WERI-Rb-1 (cell line): Measurements from ENCODE around the gene VWC2.

ENCODE experiments used
- DNase-seq: peaks from one replicate; pipeline ENCODE4 v3.0.0-alpha.2; 2020
- H3K27ac ChIP-seq: fragments of 250-450 bp; sonication (Bioruptor Pico); 2 replicates; pipeline ENCODE4 v1.5.1; 2020; ENCODE audit warnings: mild to moderate bottlenecking, moderate library complexity
- H3K27me3 ChIP-seq: fragments of 250-450 bp; sonication (Bioruptor Pico); 2 replicates; pipeline ENCODE4 v1.5.1; 2021; ENCODE audit warnings: mild to moderate bottlenecking, low read depth, moderate library complexity; ENCODE audit not compliant: insufficient read depth, severe bottlenecking
- H3K36me3 ChIP-seq: fragments of 250-450 bp; sonication (Bioruptor Pico); 2 replicates; pipeline ENCODE4 v1.5.1; 2020; ENCODE audit warnings: mild to moderate bottlenecking, moderate library complexity
- H3K4me3 ChIP-seq: 2 replicates; pipeline ENCODE4 v1.5.1; 2011; ENCODE audit warnings: low read depth, mild to moderate bottlenecking, control low read depth, low read length
- H3K9me3 ChIP-seq: fragments of 250-450 bp; sonication (Bioruptor Pico); 2 replicates; pipeline ENCODE4 v1.5.1; 2021; ENCODE audit warnings: mild to moderate bottlenecking, moderate library complexity; ENCODE audit not compliant: severe bottlenecking
- TF ChIP-seq, protein P1 (sequence below): IDR thresholded peaks from 2 replicates; pipeline ENCODE4 v1.5.1; 2011; ENCODE audit warnings: low read depth, mild to moderate bottlenecking, control low read depth, inconsistent platforms, low read length

The VWC2 gene

DNA sequence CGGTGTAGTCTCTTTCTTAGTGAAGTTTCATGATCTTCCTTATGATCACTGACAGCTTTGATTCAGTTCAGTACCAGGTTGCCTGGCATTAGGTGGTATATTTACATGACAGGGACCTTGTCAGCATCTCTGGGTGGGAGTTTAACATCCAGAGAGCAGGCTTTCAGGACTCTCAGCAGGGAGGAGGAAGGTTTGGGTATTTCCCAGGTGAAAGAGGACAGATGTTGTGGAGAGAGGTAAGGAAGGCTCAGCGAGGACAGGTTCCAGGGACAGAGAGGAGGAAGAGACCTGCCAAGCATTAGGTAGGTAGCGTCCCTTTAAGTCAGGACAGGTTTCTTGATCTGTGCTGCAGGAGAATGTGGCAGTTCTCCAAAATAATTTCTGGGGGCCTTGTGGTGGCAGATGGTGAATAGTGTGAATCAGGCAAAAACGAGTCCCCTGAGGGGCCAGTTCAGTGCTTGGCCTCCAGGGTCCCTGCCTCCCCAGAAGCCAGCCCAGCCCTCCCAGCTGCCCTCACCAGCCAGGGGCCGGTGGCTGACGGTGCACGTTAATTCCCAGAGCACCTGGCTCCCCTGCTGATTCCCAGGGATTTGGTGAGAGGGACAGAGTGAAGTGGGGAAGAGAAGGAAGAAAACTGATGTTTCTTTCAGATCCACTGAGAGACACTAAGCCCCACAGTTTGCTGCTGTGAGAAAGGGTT is 82.0 kb downstream of the VWC2 start:
- Histone ChIP-seq H3K4me3 (no peak overlapping the region), H3K9me3 (no peaks in the 10 kb centered on the region), H3K27ac (no peak overlapping the region), H3K27me3 (no peaks in the 10 kb centered on the region), H3K36me3 (no peaks in the 10 kb centered on the region)
- DNase-seq = peak; percentile 54
- TF ChIP-seq, protein P1, sequence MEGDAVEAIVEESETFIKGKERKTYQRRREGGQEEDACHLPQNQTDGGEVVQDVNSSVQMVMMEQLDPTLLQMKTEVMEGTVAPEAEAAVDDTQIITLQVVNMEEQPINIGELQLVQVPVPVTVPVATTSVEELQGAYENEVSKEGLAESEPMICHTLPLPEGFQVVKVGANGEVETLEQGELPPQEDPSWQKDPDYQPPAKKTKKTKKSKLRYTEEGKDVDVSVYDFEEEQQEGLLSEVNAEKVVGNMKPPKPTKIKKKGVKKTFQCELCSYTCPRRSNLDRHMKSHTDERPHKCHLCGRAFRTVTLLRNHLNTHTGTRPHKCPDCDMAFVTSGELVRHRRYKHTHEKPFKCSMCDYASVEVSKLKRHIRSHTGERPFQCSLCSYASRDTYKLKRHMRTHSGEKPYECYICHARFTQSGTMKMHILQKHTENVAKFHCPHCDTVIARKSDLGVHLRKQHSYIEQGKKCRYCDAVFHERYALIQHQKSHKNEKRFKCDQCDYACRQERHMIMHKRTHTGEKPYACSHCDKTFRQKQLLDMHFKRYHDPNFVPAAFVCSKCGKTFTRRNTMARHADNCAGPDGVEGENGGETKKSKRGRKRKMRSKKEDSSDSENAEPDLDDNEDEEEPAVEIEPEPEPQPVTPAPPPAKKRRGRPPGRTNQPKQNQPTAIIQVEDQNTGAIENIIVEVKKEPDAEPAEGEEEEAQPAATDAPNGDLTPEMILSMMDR = no peak

DNA sequence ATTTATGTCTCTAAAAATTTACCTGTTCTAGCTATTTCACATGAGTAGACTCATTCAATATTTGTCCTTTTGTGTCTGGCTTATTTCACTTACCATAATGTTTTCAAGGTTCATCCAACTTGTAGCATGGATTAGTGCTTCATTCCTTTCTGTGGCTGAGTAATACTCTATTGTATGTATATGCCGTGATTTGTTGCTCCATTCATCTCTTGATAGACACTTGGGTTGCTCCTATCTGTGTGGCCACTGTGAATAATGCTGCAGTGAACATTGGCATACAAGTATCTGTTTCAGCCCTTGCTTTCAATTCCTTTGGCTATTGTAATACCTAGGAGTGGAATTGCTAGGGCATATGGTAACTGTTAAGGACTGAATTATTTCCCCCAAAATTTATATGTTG is 86.9 kb downstream of the VWC2 start:
- H3K36me3 ChIP-seq = no peaks in the 10 kb centered on the region
- TF ChIP-seq, protein P1 = no peak
- DNase-seq = no peak
- no peaks in the 10 kb centered on the region for H3K27me3 ChIP-seq
- H3K9me3 ChIP-seq = no peaks in the 10 kb centered on the region
- no peak overlapping the region for H3K4me3 ChIP-seq
- no peak overlapping the region for H3K27ac ChIP-seq

DNA sequence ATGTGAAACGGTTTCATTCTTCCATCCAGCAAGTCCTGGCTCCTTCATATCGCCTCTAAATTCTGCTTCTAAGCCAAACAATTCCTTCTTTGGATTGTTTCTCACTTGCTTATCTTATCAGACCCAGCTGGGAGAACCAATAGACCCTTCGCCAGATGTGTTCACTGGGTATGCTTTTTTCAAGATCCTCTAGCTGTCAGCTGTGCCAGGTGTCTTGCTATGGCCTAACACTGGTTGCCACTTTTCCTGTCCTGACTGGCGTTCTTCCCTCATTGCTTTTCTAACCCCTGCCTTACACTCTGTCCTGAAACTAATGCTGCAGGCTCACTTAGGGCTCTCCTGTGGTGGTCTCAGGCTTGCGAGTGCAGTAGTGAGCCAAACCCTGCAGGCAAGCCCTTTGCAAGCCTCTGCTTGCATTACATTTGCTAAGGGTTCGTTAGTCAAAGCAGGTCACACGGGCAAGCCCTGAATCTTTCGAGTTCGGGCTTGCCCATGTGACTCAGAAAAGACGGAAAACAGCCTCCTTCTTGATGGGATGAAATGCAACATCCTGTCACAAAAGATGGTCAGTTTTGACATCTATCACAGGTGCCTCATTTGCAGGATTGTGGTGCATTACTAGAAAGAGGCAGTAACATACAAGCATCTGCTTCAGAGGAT is 92.8 kb downstream of the VWC2 start:
- Histone ChIP-seq H3K27ac (no peak overlapping the region), H3K36me3 (no peaks in the 10 kb centered on the region), H3K27me3 (no peaks in the 10 kb centered on the region), H3K9me3 (no peaks in the 10 kb centered on the region), H3K4me3 (no peak overlapping the region)
- TF ChIP-seq, protein P1 = no peak
- no peak for DNase-seq

DNA sequence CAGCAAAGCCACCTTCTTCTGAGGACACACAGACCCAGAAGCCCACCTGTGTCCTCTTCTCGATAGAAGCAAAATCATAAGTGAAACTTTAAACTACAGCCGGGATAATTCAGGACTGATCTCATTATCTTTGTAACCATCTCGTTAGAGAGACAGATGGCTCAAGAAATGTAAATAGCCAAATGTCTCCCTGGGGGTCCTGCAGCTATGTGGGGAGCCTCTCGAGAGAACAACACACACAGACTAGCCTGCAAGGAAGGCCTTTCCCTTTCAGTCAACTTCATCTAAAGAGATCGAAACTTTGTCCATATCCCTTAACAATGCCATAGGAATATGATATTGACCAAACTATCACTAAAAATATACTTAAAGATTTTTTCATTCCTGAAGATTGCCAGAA is 93.5 kb downstream of the VWC2 start:
- TF ChIP-seq, protein P1 = no peak

DNA sequence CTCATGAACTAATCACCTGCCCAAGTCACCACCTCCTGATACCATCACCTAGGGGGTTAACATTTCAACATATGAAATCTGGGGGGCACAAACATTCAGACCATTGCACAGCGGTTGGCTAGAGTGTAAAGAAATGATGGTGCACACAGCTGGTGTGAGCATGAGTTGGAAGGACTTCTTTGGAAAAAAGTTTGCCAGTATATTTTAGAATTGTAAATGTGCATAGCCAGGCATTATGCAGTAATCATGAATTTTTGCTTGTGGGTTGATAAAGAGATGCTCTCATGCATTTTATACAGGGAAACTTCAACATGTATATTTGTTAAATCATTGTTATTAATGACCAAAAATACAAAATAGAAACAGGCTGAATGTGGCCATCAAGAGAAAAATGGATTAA is 100.0 kb downstream of the VWC2 start:
- no peaks in the 10 kb centered on the region for H3K9me3 ChIP-seq
- H3K27me3 ChIP-seq = no peaks in the 10 kb centered on the region
- DNase-seq = no peak
- TF ChIP-seq, protein P1 = no peak
- no peak overlapping the region for H3K27ac ChIP-seq
- H3K36me3 ChIP-seq = no peaks in the 10 kb centered on the region
- no peak overlapping the region for H3K4me3 ChIP-seq

More for the DNA sequence above, 93.5 kb downstream of the VWC2 start:
- DNase-seq = no peak
- Histone ChIP-seq H3K36me3 (no peaks in the 10 kb centered on the region), H3K27ac (no peak overlapping the region), H3K9me3 (no peaks in the 10 kb centered on the region), H3K4me3 (no peak overlapping the region), H3K27me3 (no peaks in the 10 kb centered on the region)

DNA sequence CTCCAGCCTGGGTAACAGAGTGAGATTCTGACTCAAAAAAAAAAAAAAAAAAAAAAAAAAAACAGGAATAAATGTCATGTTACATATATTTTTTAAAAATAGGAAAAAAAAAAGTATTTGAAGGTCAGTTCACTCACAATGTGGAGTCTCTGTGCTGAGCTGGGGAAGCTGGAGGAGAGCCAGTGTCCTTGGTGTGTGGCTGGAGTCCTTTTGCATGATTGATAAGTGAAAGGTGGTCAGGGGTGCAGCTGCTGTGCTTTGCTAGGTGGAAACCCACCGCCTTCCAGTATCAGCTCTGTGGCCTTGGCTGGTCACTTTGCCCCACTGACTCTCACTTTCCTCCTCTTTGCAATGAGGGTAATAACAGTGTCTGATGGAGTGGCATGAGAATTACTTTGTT is 101.9 kb downstream of the VWC2 start:
- Histone ChIP-seq H3K4me3 (no peak overlapping the region), H3K36me3 (no peaks in the 10 kb centered on the region), H3K27ac (no peak overlapping the region), H3K27me3 (no peaks in the 10 kb centered on the region), H3K9me3 (no peaks in the 10 kb centered on the region)
- TF ChIP-seq, protein P1 = no peak
- DNase-seq = no peak
